Esophagus muscularis mucosa (tissue), 4 donors: Measurements from ENCODE around the gene GRHL3. TPM values are rescaled to one million over a fixed set of nuclear protein-coding genes. Genes with fewer than 3 reads are reported as not detected.

Experiments used
- DNase-seq: peaks from one replicate; pipeline ENCODE4 v3.0.0-alpha.2; 2017; ENCODE audit errors: extremely low spot score
- H3K27ac ChIP-seq, 4 donors: fragments of 200-600 bp; sonication (generic); replicated peaks in 1 of 4; 1 replicate in 3 of 4; 2 replicates in 1 of 4; pipeline ENCODE4 v1.5.1; 2016 to 2019; ENCODE audit warnings: mild to moderate bottlenecking in 1 of 4
- H3K27me3 ChIP-seq, 4 donors: fragments of 200-600 bp; sonication (generic); one replicate each; pipeline versions ENCODE4 v1.5.1 to v1.6.0; 2016 to 2019
- H3K36me3 ChIP-seq, 4 donors: fragments of 200-600 bp; sonication (generic); one replicate each; pipeline ENCODE4 v1.5.1; 2016 to 2019
- H3K4me1 ChIP-seq, 4 donors: fragments of 200-600 bp; sonication (generic); one replicate each; pipeline ENCODE4 v1.5.1; 2016 to 2019
- H3K4me3 ChIP-seq, 4 donors: fragments of 200-600 bp; sonication (generic); 1 replicate in 2 of 4; 2 replicates in 2 of 4; pipeline ENCODE4 v1.5.1; 2016 to 2019; ENCODE audit warnings: mild to moderate bottlenecking in 4 of 4, moderate library complexity in 1 of 4
- H3K9me3 ChIP-seq, 4 donors: fragments of 200-600 bp; sonication (generic); 1 replicate in 3 of 4; 2 replicates in 1 of 4; pipeline ENCODE4 v1.5.1; 2016 to 2019
- EP300 ChIP-seq: sonication (generic); formaldehyde crosslinking; IDR thresholded peaks from one replicate; pipeline ENCODE4 v1.6.1; 2017; ENCODE audit warnings: antibody characterized with exemption
- POLR2A ChIP-seq: fragments of 450-650 bp; IDR thresholded peaks from one replicate; pipeline ENCODE4 v1.6.1; 2017; ENCODE audit warnings: antibody characterized with exemption, moderate library complexity, mild to moderate bottlenecking, low read depth
- POLR2AphosphoS5 ChIP-seq, 2 donors: sonication (generic); formaldehyde crosslinking; IDR thresholded peaks; one replicate each; pipeline ENCODE4 v1.6.1; 2017; ENCODE audit warnings: antibody characterized with exemption in 2 of 2
- WGBS: methylation state at CpG from one replicate; pipeline ENCODE4 v1.1.5; 2018; 5-methylcytosine and 5-hydroxymethylcytosine counted together
- intact Hi-C: fragments of 100-400 bp; cut with DNase I; formaldehyde crosslinking; loops from one replicate; pipeline ENCODE4 v1.15.1; 2023
- total RNA-seq, 4 donors: library from RNA; depleted of rRNA; stranded (reverse); fragments of >200 nt; gene quantifications; one replicate each; pipeline versions ENCODE4 v1.1.0 to v1.2.1, GENCODE V29; 2016
- TF ChIP-seq, protein P1 (sequence below), 3 experiments: fragments of 200-600 bp in 2 of 3; fragments of 450-650 bp in 1 of 3; sonication (generic) in 2 of 3; IDR thresholded peaks; one replicate each; pipeline ENCODE4 v1.5.1; 2017 to 2019; ENCODE audit warnings: antibody characterized with exemption in 3 of 3, mild to moderate bottlenecking in 2 of 3, moderate library complexity in 1 of 3

Gene GRHL3
- total RNA-seq, 4 donors from 2014 or later, result not detected

- intact Hi-C loops, result no loop called here
- Histone ChIP-seq H3K36me3 (peaks cover 0 to 22% (median 0%) of the 10 kb centered on the region in 4 donors), H3K27me3 (no peaks in the 10 kb centered on the region), H3K4me1 (peaks cover 4 to 17% (median 15%) of the 10 kb centered on the region in 4 donors), H3K27ac (no peak overlapping the region), H3K4me3 (no peak overlapping the region), H3K9me3 (no peaks in the 10 kb centered on the region)
- peak; percentile 81 for DNase-seq
- 95% methylated on average over 4 of the region's 4 CpGs for WGBS
- TF ChIP-seq, protein P1, sequence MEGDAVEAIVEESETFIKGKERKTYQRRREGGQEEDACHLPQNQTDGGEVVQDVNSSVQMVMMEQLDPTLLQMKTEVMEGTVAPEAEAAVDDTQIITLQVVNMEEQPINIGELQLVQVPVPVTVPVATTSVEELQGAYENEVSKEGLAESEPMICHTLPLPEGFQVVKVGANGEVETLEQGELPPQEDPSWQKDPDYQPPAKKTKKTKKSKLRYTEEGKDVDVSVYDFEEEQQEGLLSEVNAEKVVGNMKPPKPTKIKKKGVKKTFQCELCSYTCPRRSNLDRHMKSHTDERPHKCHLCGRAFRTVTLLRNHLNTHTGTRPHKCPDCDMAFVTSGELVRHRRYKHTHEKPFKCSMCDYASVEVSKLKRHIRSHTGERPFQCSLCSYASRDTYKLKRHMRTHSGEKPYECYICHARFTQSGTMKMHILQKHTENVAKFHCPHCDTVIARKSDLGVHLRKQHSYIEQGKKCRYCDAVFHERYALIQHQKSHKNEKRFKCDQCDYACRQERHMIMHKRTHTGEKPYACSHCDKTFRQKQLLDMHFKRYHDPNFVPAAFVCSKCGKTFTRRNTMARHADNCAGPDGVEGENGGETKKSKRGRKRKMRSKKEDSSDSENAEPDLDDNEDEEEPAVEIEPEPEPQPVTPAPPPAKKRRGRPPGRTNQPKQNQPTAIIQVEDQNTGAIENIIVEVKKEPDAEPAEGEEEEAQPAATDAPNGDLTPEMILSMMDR (IDR thresholded peaks at IDR 0.05), result no peak
- TF ChIP-seq POLR2AphosphoS5 (IDR thresholded peaks at IDR 0.05), result no peak
- no peak for TF ChIP-seq POLR2A
- no peak for TF ChIP-seq EP300
Measured at GRCh38 chr1:24389231-24389678, 70.1 kb downstream of the GRHL3 start.

DNA sequence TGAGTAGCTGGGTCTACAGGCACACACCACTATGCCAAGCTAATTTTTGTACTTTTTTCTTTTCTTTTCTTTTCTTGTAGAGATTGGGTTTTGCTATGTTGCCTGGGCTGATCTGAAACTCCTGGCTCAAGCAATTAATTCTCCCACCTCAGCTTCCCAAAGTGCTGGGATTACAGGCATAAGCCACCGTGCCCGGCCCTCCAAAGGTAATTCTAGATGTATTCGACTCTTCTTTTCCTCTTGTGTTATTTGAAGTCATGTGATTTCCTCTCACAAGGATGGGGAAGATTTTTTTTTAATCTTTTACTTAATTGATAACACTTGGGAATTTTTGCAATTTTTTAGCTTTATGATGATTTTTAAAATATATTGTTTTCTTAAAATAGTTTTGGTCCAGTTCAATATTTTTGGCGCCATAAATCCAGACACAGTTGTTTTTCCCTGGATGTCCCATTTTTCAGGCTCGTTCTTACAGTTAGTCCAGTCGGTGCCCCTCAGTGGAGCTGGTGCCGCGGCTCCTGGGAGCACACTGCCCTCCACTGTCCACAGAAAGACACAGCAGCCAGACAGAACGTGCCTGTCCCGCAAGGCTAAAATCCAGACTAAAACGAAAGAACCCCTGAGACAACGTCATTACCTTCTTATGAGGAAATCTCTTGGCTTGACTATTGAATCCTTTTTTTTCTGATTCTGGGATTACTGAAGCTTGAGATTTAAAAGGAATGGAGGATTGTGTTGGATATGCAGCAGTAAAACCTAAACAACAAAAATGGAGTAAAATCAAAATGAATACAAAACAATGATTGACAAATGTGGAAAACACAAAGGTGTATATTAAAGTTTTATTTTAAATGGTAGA lies 72.0 kb downstream of the GRHL3 start:
- Histone ChIP-seq H3K27ac (peak overlapping the region; percentile 78 to 84 (median 82)), H3K4me1 (peaks cover 0 to 17% (median 15%) of the 10 kb centered on the region in 4 donors), H3K36me3 (peaks cover 0 to 23% (median 0%) of the 10 kb centered on the region in 4 donors), H3K4me3 (peak overlapping the region; percentile 12 to 34 (median 24)), H3K27me3 (no peaks in the 10 kb centered on the region), H3K9me3 (no peaks in the 10 kb centered on the region)
- TF ChIP-seq POLR2A, result no peak
- TF ChIP-seq, protein P1 (IDR thresholded peaks at IDR 0.05), result peak; percentile 95 to 97 (median 96)
- TF ChIP-seq POLR2AphosphoS5 (IDR thresholded peaks at IDR 0.05), result peak; percentile 3 to 41
- no peak for TF ChIP-seq EP300
- WGBS, result 12% methylated on average over 12 of the region's 12 CpGs
- peak; percentile 92 for DNase-seq
- intact Hi-C loops, result no loop called here

DNA sequence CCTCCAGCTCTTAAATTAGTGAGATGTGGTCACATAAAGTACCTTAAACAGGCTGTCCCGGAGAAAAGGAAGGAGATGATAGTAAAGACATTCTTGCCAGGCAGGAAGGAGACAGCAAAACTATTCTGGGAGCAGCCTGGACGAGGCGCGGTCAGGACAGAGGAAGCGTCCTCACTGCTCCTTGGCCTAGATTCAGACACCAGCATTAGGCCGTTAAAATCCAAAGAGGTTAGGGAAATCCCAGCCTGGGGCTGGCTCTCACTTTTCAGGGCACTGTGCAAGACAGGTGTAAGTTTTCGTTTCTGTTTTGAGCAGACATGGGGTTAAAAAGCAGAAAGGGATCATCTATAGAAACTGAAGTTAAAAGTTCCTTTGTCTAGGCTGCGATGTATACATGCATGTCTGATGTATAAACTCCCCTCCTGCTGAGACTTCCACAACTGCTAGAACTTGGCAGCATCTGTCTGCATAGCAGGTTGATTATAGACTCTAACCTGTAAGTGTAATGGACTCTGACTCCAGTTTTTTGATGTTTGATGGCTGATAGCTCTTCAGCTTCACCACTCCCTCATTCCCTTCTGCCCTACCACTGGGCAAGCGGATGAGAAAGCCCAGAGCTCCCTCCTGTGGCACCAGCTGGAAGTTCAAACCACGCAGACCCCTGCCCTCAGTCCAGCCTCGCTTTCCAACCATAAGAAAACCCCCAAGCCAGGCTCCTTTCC lies 72.9 kb downstream of the GRHL3 start:
- Histone ChIP-seq H3K4me1 (peaks cover 0 to 17% (median 15%) of the 10 kb centered on the region in 4 donors), H3K9me3 (no peaks in the 10 kb centered on the region), H3K27me3 (no peaks in the 10 kb centered on the region), H3K27ac (peak overlapping the region; percentile 78 to 84 (median 82)), H3K36me3 (peaks cover 0 to 22% (median 0%) of the 10 kb centered on the region in 4 donors), H3K4me3 (peak overlapping the region; percentile 12 to 34 (median 24))
- TF ChIP-seq POLR2AphosphoS5 (IDR thresholded peaks at IDR 0.05), result peak in 1 of 2 donors; percentile 41
- no peak for TF ChIP-seq EP300
- TF ChIP-seq, protein P1 (IDR thresholded peaks at IDR 0.05), result peak; percentile 80 to 81 (median 81)
- TF ChIP-seq POLR2A, result no peak
- intact Hi-C loops, result loop anchor here (1.0 kb wide), 1 partner anchor 193 kb away; no protein-coding TSS in a partner anchor
- WGBS, result 26% methylated on average over 11 of the region's 11 CpGs
- DNase-seq, result peak; percentile 92

- WGBS, result 86% methylated on average over 4 of the region's 4 CpGs
- TF ChIP-seq, protein P1 (IDR thresholded peaks at IDR 0.05), result no peak
- TF ChIP-seq POLR2A, result no peak
- TF ChIP-seq EP300, result no peak
- TF ChIP-seq POLR2AphosphoS5 (IDR thresholded peaks at IDR 0.05), result no peak
- Histone ChIP-seq H3K36me3 (peaks cover 0 to 19% (median 0%) of the 10 kb centered on the region in 4 donors), H3K27me3 (no peaks in the 10 kb centered on the region), H3K4me1 (peaks cover 0 to 17% (median 15%) of the 10 kb centered on the region in 4 donors), H3K4me3 (no peak overlapping the region), H3K27ac (peak overlapping the region; percentile 78 to 84 (median 82)), H3K9me3 (no peaks in the 10 kb centered on the region)
- intact Hi-C loops, result loop anchor here (1.0 kb wide), 1 partner anchor 193 kb away; no protein-coding TSS in a partner anchor
- no peak for DNase-seq
Measured at GRCh38 chr1:24392604-24392946, 73.4 kb downstream of the GRHL3 start.
